NCI-H526 (cell line): ENCODE data around the gene ALG12.

Source experiments
- DNase-seq, 2 experiments: peaks; one replicate each; lab custom pipeline; 2025; lab: John Stamatoyannopoulos, UW

ALG12 gene

DNA sequence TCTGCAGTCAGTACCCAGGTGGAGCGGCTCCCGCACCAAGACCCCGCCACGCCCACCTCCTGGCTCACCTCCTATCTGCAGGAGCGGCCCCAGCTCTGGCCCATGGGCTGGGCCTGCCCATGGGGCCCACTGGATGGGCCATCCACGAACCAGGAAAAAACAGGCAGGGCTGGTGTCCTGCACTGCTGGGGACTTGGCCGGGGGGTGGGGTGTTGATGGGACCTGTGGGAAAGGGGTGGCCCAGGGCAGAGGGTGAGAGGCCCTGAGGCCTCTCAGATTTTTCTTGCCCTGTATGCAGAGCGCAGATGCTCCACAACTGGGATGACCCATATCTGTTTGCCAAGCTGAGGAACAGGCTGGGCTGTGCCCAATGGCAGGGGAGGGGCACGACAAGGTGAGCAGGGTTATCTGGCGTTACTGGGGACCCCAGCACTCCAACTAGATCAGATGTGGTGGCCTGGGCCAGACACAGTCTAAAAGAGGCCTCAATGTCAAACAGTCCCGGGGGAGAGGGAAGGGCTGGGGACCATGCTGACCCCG lies 39.7 kb upstream of the ALG12 start:
- no peak for DNase-seq

DNA sequence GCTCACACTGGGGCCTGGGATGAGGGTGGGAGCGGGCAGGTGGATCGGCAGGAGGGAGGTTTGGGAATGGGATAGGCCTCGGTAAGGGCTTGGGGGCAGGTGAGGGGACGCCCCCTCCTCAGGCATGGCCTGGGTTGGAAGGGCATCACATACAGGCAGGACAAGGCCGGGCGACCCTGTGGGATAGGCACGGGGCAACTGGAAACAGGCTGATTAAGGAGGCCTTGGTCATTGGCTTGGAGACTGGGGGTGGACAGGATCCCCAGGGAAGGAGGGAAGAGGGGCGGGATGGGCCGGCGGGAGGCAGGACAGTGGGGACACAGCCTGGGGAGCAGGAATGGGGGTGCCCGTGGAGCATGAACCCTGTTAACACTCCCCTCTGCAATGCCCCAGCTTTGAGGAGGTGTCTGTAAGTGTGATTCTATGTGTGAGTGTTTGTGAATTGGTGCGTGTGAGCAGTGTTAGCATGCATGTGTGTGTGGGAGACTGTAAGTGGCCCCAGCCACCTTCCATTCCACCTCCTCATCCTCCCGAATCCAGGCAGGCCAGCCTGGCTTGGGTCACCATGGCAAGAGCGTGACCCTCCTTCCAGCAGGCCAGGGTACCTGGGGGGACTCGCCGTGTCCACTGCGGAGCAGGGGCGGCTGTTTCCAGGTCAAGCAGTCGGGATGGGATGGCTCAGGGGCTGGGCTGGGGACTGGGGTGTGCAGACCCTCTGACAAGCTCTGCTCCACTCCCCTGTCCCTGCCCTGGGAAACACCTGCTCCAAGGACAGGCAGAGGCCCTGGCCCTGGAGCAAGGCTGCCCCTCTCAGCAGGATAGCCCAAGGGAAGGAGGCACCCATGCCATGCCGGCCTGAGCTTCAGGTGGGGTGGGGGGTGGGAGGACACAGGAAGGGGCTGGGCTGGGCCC lies 38.9 kb upstream of the ALG12 start:
- DNase-seq: no peak

DNA sequence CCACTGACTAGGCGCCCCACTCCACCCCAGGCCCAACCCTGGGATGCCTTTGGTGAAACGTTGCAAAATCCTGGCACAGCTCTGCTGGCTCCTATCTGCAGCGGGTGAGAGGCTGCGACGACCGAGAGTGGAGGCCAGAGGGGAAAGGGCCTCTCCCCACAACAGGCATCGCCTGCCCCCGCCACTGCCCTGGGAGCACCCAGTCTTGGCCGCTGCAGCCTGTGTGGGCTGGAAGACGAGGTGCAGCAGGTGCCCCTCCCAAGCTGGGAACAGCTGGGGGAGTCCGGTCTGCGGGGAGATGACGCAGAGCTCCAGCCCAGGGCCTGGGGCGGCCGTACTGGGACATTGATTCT lies 38.2 kb upstream of the ALG12 start:
- no peak for DNase-seq

DNA sequence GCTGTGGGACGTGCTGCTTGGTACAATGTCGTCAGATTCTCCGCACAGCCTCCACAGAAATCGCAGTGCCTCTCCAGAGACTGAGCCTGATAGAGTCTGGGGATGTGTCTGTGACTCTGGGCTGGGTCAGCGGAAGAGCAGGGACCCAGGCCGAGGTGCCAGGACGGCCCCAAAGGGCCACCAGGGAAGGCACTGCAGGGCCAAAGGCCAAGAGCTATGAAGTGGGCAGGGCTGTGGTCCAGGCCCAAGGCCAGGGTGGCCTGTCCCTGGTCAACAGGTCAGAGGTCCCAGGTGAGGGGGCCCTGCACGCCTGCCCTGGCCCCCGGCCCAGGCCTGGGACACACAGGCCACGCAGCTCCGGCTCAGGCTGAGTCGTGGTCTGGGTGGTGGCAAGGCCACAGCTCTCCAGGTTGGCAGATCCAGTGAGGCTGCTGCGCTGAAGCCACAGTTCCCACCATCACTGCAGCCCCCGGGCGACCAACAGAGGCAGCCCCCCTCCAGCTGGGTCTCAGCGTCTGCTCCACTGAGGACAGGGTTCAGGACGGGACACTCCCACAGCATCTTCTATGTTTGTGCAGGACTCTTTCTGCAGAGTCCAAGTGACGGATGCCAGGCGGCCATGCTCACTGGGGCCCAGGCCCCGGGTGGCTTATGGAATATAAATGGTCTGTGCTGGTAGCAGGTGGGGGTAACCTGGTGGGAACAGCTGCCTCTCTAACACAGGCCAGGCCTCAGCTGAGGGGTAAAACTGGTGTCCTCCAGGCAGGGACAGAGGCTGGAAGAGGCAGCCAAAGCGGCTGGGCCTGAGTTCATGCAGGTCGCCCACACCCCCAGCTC lies 37.6 kb upstream of the ALG12 start:
- DNase-seq: no peak

DNA sequence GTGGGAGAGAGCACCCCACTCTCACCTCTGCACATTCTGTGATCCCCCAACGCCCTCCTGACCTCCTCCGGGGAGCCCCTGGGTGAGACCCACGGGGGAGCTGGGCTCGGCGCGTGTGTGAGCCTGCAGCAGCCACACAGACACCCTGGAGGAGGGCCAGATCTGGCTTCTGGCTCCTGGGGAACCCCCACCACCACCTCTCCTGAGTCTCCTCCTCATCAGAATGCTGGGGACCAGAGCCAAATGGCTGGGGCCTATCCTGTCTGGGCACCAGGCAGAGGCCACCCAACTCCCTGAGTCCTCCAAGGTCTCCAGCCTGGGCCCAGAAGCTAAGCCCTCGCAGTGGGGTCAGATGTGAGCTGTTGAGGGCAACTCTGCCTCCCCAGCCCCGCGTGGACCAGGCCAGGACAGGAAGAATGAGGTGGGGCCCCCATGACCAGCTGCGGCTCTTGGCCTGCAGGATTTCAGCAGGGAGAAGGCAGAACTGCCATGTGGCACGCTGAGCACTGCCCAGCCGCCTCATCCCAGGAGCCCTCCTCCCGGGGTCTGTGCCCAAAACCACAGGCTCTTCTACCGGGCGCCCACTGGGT lies 36.8 kb upstream of the ALG12 start:
- DNase-seq: no peak

DNA sequence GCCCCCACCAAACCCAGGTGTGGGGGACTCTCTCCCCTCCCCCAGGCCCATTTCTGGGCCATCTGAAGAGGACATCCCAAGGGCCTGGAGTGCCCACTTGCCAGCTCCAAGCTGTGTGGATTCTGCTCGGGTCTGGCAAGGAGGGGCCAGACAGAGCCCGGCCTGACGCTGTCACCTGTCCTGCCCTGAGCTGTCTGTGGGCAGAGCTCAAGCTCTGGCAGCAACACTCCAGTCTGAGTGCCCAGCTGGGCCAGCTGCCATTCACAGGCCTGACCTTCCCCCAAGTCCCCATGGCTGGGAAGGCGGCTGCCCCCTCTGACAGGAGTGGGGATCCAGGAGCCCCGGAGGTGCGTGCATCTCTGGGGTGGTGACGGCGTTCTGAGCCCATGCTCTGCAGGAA lies 36.1 kb upstream of the ALG12 start:
- DNase-seq: no peak

DNA sequence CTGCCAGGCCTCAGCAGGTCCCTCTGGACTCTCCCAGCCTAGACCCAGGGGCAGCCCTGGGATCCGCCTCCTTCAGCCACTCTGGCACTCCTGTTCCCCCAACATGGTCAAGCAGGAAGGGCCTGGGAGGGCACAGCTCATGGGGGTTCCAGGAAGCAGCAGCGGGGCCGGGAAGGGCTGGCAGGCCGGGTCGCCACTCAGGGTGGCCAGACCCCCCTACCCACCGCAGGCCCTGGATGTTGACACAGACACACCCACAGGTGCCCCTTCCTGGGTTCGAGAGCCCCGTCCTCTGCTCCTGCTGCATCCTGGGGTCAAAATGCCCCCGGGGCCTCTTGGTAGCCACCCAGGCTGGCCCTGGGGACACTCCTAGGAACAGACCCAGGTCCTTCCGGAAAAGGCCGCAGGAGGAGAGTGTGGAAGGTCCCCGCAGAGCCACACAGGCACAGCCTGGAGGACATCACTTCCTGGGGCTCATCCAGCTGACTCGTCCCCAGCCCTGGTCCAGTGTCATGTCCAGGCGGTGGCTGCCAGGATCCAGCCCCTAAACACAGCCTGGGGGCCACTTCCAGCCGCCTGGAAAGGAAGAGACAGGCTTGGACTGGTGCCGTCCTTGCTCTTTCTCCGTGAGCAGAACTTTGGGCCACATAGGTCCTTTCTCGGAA lies 35.6 kb upstream of the ALG12 start:
- no peak for DNase-seq

DNA sequence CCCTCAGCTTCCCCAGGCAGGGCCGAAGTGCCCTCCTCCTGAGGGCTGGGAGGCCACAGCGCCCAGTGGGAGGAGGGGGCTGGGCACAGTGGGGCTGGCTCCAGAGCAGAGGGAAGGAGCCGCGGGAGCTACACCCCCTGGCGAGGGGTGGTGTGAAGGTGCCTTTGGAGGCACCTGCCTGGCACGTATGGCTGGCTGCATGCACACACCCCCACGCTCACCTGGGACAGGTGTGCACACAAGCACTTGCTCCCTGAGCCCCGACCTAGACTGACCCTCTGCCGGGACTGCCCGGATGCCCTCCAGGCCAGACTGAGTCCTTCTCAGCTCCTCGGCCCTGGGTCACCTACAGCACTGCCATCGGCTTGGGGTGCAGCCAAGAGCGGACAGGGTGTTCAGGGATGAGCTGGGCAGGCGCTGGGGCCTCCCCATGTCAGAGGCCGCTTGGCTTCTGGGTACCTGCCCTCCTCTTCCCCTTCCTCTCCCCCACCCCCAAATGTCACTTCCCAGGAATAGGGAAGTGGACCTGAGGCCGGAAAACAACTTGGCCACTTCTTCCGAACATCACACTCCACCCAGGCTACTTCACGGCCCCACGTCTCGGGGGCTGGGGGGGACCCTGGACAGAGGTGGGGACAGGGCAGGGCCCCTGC lies 34.9 kb upstream of the ALG12 start:
- DNase-seq: no peak

DNA sequence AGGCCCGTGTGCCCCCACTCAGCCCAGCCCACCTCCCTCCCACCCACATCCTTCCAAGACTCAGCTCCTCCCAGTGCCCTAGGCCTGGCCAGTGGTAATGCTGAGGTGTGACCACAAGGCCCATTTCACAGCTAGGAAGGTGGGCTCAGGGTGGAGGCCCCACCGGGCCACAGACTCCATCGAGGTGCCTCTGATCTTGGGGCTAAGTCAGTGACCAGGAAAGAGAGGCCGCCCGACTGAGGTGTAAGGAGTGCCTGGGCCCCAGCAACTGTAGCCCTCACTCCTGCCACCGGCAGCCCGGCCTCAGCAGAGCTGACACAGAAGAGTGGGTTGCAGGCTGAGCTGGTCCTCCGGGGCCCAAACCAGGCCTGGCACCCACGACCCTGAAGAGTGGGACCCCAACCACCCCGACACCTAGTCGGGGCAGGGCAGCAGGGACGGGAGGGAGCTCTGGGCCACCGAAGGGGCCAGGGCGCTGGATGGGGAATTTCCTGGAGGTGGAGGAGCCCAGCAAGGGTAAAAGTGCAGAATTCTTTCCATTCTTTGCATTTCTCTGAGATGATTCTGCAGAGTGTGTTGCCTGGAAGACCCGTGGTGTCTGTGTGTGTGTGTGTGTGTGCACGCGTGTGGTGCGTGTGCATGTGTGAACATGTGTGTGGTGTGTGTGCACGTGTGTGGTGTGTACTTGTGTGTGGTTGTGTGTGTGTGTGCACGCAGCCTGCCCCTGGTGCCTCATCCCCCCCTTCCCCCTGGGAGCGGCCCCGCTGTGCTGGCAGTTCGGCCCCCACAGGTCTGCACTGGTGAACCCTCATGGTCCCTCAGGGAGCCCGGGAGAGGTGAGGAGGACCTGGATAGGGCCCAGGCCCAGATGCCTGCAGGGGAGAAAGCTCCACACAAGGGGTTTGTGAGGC lies 34.0 kb upstream of the ALG12 start:
- no peak for DNase-seq

DNA sequence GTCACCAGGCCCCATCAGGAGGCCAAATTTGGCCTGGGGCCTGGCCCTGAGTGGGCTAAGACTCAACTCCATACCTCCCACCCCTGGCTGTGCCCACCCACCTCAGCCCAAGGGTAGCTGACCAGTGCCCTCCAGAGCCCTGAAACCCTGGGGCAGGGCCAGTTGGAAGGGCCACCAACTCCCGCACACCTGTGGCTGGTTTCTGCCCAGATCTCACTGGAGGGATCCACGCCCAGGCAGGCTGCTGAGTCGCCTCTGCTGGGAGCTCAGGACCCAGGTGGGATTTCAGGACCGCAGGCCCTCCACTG lies 33.4 kb upstream of the ALG12 start:
- DNase-seq: no peak

DNA sequence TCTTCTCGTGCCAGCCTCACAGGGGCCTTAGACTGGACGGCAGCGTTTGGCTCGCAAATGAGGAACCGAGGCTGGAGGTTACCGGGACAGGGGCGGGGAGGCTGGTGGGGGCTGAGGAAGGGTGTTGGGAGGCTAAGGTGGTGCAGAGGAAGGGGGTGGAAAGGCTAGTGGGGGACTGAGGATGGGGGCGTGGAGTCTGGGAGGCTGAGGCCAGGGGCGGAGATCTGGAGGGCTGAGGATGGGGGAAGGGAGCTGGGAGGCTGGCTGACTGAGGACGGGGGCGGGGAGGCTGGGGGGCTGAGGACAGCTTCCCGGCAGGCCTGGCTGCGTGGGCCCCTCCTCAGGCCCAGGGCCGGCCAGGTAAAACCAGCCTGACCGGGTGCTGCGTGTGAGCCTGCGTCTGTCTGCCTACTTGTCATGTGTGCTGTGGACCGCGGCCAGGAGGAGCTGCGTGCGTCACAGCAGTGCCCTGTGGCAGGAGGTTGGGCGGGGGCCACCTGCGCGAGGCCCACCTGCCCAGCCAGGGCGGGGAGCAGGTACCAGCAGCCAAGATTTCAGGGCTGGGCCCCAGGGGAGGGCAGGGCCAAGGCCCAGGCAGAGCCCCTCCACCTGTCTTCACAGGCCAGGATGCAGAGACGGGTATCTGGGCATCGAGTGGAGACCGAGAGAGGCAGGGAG lies 32.9 kb upstream of the ALG12 start:
- peak in 1 of 2 experiments; percentile 56 for DNase-seq

DNA sequence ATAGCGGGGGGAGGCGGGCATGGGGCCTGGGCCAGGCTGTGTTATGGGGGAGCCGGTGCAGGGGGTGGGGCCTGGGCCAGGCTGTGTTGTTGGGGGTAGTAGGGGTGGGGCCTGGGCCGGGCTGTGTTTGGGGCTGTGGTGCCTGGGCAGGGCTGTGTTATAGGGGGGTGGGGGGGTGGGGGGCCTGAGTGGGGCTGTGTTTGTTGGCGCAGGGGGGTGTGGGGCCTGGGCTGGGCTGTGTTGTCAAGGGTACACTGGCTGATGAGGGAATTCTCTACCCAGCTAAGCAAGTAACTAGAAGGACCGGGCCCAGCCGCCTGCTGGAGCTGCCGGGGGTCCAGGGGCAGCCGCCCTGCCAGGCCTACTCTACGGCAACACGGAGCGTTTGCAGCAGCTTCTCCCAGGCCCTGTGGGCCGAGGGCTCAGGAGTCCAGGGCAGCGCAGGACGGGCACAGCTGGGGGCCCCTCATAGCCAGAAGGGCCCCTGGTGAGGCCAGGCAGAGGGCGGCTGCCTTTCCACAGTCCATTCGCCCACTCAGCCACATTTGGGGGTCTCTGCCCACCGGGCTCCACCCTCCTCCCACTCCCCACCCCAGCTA lies 32.3 kb upstream of the ALG12 start:
- no peak for DNase-seq

DNA sequence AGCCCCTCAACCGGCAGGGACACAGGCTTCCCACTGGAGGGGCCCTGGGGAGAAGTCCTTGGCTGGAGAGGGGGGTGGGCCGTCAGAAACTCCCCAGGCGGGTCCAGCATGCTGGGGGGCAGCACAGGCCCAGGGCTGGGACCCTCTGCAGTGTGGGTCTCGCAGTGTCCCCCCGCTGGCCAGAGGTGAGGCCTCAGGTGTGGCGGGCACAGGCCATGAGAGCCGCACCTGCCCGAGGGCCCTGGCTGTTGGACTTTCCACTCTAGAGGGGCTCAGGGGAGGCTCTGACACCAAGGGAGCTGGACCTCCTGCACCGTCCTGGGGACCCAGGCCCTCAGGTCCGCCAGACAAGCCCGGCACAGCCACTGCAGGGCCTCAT lies 31.7 kb upstream of the ALG12 start:
- no peak for DNase-seq

DNA sequence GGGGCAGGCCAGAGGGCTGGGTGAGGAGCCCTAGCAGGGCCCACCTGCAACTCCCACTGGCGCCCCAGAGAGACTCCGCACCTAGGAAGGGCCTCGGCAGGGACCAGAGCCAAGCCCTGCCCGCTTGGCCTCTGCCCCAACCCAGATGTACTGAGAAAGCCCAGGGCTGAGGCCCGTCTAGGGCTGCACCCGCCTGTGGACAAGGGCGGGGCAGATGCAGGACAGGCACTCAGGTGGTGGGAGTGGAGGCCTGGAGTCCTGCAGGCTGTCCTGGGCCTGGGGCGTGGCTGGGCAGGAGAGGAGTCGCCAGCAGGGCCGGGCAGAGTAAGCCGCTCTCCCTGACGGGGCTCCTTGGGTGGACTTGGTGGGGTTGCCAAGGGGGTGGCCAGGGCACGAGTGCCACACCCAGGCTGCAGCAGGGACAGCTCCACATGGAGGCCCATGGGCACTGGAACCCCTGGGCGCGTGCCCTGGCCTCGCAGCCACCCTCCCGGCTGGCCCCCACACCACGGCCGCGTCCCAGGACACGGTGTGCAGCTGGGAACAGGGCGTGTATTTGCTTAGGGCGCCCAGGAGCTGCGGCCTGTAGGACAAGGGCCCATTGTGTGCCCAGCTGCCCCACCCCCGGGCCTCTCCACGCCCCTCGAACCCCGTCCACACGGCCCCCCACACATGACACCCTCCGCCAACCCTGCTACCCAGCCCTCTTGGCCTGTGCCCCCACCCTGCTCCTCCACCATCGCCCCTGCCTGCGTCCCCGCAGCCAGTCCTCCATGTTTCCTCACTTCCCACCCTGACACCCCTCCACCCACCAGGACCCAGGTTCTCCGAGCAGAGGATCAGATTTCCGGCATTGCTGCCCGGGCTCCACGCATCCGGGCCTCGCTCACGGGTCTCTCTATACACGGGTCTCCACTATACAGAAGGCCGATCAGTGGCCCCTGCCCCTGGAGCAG lies 31.0 kb upstream of the ALG12 start:
- DNase-seq: peak in 1 of 2 experiments; percentile 65

DNA sequence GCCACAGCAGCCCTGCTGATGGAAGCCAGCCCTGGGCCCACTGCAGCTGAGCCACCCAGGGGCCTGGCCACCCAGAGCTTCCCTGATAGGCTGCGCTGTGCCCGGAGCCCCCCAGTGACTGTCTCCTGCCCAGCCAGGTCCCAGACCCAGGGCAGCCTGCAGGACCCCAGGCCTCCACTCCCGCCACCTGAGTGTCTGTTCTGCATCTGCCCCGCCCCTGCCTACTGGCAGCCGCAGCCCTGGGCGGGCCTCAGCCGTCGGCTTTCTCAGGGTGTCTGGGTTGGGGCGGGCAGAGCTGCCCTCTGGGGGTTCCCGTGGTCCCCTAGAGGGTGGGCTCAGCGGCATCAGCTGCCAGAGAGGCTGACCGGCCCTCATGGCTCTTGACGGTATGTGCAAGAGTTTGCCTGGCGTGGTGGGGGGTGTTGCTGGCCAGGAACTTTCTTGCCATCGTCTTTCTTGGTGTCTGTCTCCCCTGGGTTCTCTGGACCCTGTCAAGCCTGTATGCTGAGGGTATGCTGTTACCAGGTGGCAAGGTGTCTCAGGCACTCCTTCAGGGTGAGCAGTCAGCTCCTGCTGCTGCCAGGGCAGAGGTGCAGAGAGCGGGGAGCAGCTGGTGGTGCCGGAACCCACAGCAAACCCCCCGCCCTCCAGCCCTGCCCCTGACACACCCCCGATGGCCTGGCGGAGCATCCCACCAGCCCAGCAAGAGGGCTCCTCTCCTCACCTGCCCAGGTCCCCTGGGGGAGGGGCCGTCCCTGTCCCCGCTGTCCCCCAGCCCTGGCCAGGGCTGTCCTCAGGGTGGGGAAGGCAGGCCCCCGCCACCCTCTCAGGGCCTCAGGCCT lies 30.1 kb upstream of the ALG12 start:
- DNase-seq: peak in 1 of 2 experiments; percentile 30

DNA sequence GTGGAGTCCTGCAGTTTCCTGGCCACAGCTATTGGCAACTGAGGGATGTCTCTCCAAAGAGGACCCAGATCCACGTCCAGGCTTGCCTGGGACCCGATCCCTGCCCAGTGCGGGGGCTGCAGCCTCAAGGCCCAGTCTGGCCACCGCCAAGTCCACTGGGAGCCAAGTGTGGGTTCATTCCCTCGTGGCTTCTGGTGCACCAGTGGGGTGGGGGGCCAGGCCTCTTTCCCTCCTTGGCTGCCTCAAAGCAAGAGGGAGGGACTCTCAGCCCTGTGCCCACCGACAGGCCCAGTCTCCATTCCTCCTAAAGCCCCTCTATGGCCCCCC lies 29.0 kb upstream of the ALG12 start:
- DNase-seq: no peak

DNA sequence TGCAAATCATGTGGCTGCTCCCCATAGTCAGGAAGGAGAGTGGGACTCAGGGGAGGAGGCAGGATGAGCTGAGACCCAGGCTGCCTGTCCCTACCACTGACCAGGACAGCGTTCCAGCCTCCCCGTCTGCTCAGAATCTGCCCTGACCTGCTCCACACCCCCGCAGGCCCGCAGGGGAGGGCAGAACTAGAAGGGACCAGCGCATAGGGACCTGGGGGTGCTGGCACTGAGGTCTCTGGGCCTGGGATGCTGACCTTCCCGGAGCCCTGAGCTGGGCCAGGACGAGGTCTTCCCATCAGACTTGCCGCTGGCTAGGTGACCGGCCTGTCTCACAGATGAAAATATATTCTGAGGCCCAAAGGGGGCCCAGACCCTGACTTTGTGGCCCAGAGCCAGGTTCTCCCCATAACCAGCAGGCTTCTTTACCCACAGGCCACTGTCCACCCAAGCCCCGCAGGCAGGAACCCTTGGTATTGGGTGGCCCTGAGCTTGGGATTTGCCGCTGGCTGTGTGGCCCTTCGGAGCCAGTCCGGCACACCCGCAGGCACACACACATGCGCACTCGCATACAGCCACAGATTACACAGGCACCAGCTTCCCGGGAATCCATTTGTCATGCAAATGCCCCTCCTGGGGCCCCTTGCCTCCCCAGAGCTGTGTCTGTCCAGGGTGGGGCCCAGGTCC lies 28.5 kb upstream of the ALG12 start:
- peak; percentile 34 to 86 for DNase-seq
